GM19372 (cell line): ENCODE results near the gene SELENOV.

Source experiments
- ATAC-seq: cut with Tn5 transposase; IDR thresholded peaks from one replicate; pipeline ENCODE4 v1.9.1; 2021; ENCODE audit warnings: mild to moderate bottlenecking, low read depth, moderate library complexity; ENCODE audit not compliant: unreplicated experiment

Gene SELENOV

DNA sequence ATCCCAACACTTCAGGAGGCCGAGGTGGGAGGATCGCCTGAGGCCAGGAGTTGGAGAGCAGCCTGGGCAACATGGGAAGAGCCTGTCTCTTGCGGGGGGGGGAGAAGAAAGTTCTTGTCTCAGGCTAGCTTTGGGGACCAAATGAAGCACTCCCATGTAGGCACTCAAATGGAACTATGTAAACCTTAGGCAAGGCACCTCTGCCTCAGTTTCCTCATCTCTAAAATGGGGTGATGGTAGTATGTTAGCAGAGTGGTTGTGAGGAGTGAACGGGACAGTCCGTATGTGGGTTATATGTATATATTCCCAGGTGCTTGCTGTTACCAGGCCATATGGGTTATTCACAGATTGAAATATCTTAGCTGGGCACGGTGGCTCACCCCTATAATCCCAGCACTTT, 22.7 kb upstream of the SELENOV start:
- no peak for ATAC-seq

DNA sequence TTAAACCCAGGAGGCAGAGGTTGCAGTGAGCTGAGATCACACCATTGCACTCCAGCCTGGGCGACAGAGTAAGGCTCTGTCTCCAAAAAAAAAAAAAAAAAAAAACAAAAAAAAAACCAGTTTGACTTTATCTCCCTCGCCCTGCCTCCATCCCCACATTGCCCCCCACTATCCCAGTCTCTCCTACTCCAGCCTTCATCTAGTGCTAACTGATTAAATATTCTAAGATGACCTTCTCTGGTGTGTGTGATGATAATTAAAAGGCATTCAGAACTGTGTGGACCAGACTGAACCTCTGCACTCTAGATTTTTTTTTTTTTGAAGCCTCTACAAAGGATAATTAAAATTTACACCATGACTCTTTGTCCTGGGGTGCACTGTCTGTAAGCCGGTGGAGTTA, 22.2 kb upstream of the SELENOV start:
- no peak for ATAC-seq

DNA sequence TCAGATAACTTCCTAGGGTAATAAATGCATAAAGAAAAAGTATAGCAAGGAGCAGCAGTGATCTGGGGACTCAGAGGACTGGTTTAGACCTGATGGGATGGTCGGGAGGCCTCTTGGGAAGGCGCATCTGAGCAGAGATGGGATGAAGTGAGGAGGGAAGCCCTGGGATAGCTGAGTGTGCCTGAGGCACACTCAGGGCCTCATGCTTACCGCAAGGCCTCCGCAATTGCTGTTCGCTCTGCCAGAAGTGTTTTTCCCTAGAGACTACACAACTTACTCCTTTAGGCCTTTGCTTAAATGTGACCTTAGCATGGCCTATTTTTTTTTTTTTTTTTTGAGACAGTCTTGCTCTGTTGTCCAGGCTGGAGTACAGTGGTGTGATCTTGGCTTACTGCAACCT, 20.3 kb upstream of the SELENOV start:
- ATAC-seq = no peak

DNA sequence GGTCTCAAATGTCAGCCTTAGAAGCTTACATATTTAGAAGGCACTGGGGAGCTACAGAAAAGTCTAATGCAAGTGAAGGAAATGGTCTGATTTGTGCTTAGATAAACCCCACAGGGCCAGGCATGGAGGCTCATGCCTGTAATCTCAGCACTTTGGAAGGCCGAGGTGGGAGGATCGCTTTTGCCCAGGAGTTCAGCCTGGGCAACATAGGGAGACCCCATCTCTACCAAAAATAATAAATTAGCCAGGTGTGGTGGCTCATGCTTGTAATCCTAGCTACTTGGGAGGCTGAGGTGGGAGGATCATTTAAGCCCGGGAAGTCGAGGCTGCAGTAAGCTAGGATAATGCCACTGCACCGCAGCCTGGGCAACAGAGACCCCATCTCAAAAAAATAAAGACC, 18.9 kb upstream of the SELENOV start:
- no peak for ATAC-seq

DNA sequence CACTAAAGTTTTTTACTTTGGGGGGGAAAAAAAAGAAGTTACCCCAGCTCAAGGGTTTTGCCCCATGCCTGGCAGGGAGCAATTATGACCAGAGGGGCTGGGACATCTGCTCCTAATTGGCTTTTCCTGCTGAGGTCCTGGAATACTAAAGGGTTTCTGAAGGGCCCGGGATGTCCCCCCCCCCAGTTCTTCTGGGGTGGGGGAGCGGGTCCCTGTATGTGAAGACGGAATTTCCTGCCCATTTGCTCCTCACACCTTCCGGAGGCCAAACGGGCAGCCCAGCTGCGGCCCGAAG, 17.3 kb upstream of the SELENOV start:
- no peak for ATAC-seq

DNA sequence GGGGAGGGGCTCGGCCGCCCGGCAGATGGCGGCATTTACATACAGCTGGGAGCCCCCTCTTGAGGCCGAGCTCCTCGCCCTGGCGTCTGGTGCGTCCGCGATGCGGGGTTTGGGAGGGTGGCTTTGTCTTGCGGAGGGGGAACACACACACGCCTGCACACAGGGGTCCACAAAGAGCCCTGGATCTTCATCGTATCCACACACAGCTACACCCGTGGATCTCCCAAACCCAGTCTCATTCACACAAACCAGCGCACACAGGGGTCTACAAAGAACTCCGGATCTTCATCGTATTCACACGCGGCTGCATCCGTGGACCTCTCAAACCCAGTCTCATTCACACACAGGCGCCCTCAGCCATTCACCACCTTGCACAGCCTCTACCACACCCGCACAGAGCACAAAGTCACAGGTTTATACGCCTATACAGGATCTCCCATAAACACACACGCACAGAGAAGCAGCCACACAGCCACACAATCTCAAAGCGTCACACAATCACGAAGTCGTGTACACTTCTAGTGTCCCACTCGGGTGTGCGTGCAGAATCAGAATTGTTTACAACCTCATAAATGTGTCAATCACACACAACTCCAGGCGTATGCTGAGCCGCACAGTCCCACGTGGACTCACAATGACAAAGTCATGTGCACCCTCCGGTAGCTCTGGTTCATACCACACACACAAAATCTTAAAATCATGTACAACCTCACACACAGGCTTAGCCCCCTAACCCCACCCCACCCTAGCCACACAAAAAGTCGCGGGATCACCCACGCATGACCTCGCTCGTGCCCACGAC, 16.7 kb upstream of the SELENOV start:
- no peak for ATAC-seq

DNA sequence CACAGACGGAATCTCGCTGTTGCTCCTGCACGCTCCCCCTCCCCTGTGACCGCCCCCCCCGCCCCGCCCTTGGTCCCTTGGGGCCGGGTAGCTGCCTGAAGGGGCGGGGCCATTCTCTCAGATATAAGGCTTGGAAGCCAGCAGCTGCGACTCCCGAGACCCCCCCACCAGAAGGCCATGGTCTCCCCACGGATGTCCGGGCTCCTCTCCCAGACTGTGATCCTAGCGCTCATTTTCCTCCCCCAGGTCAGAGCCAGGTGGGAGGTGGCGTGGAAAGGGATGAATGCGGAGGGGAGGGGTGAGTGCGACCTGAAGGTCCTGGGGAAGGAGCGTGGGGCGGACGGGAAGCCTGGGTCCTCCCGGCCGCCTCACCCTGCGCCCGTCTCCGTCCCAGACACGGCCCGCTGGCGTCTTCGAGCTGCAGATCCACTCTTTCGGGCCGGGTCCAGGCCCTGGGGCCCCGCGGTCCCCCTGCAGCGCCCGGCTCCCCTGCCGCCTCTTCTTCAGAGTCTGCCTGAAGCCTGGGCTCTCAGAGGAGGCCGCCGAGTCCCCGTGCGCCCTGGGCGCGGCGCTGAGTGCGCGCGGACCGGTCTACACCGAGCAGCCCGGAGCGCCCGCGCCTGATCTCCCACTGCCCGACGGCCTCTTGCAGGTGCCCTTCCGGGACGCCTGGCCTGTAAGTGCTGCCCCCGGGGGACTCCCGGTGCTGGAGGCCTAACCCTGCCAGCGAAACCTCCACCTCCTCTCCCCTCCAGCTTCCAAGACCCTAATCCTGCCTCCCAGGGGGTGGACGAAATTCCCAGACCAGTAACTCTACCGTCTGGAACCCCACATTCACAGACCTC, 15.9 kb upstream of the SELENOV start, which contains the start of gene DLL3:
Gene DLL3, plus strand, starts transcription at position 150 of the 845 bp plus-strand sequence. Its CDS starts 28 bp downstream, at position 178.
- no peak for ATAC-seq

DNA sequence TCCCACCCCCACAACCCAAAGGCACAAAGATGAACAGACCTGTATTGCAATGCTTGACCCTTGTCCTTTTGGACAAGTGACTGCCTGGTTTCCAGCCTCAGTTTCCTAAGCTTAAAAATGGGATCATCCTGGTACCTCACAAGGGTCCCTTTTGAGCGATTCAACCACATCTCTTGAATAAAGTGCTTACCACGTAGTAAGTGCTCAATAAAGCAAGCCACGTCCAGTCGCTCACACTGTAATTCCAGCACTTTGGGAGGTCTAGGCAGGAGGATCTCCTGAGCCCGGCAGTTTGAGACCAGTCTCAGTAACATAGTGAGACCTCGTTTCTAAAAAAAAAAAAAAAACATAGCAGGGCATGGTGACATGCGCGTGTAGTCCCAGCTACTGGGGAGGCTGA, 15.0 kb upstream of the SELENOV start:
- ATAC-seq = no peak

DNA sequence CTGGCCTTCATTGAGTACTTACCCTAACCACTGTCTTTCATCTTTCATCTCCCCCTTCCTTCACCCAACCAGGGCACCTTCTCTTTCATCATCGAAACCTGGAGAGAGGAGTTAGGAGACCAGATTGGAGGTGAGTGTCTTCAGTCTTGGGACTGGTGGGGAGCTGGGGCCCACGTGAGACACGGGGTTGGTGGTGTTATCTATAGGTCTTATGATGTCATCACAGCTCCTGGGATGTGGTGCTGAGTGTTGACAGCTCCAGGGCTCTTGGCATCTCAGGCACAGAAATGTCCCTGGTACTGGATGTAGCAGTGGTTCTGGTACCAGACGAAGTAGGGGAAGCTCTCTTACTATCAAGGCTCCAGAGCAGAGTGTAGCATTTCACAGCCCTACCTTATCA, 14.4 kb upstream of the SELENOV start:
- no peak for ATAC-seq

DNA sequence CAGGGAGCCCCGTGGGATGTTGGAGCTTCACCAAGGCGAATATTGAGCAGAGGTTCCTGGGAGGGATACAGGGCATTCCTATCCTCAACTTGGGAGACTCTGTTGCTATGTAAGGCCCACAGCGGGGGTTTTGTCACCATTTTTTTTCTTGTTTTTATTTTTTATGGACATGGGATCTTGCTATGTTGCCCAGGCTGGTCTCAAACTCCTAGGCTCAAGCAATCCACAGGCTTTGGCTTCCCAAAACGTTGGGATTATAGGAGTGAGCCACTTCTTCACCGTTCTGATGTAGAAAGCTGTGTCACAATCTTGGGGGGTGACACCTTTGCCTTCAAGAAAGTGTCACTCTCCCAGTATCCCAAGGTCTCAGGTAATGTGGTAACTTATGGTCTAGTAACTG, 13.6 kb upstream of the SELENOV start:
- ATAC-seq = no peak

DNA sequence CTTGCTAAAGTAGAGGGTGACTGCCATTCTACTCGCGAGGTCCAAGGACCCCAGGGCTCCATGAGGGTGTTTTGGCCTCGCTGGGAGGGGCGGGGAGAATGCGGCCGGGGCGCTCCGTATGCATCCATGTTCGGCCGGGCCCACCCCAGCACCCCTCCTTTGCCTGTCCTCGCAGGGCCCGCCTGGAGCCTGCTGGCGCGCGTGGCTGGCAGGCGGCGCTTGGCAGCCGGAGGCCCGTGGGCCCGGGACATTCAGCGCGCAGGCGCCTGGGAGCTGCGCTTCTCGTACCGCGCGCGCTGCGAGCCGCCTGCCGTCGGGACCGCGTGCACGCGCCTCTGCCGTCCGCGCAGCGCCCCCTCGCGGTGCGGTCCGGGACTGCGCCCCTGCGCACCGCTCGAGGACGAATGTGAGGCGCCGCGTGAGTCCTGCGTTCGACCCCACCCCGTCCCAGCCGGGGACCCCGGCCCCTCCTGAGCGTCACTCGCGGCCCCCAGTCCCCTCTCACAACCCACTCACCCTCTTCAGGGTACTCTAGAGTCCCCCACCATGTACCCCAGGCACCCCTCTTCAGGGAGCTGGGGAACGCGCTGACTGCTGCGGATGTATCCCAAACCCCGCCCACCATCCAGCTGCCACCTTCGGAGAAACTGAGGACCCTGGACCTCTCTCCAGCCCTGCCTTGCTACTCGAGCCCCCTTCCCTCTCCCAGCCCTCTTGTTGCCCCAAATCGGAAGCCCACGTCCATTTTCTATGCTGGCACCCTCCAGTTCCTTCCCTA, 12.1 kb upstream of the SELENOV start:
- no peak for ATAC-seq

DNA sequence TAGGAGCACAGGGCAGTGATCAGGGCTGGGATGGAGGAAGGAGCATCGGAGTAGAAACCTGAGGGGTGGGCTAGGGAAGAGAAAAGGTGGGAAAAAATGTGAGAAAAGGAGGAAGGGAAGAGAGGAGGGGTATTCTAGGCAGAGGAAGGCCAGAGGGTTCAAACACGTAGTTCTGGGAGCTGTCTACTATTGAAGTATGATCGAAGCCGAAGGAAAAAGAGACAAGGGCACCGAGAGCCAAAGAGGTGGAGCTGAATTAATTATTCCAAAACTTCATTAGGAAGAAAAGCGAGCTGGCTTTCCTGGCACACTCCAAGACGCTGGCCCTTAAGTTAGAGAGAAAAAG, 8.4 kb upstream of the SELENOV start:
- no peak for ATAC-seq

DNA sequence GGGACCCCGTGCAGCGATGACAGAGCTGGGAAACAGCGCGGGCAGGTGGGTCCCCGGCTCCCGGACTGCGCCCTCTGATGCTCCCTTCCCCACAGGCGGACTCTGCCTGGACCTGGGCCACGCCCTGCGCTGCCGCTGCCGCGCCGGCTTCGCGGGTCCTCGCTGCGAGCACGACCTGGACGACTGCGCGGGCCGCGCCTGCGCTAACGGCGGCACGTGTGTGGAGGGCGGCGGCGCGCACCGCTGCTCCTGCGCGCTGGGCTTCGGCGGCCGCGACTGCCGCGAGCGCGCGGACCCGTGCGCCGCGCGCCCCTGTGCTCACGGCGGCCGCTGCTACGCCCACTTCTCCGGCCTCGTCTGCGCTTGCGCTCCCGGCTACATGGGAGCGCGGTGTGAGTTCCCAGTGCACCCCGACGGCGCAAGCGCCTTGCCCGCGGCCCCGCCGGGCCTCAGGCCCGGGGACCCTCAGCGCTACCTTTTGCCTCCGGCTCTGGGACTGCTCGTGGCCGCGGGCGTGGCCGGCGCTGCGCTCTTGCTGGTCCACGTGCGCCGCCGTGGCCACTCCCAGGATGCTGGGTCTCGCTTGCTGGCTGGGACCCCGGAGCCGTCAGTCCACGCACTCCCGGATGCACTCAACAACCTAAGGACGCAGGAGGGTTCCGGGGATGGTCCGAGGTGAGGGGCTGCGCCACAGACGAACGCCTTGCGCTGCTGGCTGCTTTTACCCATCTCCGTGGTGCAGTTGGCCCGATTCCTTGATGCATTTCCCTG, 7.8 kb upstream of the SELENOV start:
- no peak for ATAC-seq

DNA sequence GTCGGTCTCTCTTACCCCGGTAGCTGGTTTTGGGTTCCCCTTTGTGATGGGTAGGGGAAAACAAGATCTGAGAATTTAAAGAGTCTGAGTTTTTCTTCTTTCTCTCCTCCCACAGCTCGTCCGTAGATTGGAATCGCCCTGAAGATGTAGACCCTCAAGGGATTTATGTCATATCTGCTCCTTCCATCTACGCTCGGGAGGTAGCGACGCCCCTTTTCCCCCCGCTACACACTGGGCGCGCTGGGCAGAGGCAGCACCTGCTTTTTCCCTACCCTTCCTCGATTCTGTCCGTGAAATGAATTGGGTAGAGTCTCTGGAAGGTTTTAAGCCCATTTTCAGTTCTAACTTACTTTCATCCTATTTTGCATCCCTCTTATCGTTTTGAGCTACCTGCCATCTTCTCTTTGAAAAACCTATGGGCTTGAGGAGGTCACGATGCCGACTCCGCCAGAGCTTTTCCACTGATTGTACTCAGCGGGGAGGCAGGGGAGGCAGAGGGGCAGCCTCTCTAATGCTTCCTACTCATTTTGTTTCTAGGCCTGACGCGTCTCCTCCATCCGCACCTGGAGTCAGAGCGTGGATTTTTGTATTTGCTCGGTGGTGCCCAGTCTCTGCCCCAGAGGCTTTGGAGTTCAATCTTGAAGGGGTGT, 7.1 kb upstream of the SELENOV start:
- ATAC-seq = no peak

DNA sequence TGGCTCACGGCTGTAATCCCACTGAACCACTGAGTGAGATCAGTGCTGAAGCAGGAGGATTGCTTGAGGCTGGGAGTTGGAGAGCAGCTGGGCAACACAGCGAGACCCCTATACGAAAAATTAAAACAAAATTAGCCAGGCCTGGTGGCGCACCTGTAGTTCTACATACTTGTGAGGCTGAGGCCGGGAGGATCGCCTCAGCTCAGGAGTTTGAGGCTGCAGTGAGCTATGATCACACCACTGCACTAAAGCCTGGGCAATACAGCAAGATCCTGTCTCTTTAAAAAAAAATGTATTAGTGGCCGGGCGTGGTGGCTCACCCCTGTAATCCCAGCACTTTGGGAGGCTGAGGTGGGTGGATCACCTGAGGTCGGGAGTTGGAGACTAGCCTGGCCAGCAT, 6.3 kb upstream of the SELENOV start:
- no peak for ATAC-seq

DNA sequence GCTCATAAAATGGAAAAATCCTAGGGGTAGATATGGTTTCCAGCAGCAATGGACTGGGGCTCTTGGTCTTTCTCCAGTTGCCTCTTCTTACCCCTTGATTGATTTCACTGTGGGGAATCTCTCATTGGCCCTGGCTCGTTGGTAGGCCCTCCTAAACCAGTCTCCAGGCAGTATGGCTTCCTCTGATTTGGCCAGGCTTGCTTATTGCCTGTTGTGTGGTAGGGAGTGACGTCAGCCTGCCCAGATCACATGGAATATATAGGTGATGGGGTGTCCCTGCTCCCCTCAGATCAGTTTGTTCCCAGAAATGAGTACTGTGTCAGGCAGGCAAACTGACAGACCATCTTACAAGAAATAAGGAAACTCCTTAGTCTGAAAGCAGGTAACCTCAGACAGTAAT, 5.7 kb upstream of the SELENOV start:
- no peak for ATAC-seq

DNA sequence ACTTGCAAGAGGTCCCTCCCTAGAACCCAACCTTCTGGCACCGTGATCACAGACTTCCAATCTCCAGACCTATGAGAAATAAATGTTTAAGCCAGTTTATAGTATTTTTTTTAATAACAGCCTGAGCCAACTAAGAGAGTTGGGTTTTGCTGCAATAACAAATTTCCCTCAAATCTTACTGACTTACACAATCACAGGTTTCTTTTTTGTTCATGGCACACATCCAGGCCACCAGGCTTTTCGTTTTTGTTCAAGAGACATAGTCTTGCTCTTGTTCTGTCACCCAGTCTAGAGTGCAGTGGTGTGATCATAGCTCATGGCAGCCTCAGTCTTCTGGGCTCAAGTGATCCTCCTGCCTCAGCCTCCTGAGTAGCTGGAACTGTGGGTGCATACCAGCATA, 2.0 kb upstream of the SELENOV start:
- no peak for ATAC-seq

DNA sequence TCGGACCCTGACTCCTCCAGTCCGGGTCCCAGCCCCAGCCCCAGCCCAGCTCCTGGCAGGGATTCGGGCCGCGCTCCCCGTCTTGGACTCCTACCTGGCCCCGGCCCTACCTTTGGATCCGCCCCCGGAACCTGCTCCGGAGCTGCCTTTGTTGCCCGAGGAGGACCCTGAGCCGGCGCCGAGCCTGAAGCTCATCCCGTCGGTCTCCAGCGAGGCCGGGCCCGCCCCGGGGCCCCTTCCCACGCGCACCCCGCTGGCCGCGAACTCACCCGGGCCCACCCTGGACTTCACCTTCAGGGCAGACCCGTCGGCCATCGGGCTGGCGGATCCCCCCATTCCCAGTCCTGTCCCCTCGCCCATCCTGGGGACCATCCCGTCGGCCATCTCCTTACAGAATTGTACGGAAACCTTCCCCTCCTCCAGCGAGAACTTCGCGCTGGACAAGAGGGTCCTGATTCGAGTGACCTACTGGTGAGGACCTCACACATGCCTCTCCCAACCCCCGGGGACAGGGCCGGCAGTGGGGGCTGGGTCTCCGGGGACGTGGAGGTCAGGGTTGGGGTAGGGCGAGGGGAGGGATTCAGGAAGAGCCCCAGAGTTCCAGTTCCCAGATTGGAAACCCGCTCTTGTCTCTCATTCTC, 732 bp downstream of the SELENOV start:
- ATAC-seq = no peak

DNA sequence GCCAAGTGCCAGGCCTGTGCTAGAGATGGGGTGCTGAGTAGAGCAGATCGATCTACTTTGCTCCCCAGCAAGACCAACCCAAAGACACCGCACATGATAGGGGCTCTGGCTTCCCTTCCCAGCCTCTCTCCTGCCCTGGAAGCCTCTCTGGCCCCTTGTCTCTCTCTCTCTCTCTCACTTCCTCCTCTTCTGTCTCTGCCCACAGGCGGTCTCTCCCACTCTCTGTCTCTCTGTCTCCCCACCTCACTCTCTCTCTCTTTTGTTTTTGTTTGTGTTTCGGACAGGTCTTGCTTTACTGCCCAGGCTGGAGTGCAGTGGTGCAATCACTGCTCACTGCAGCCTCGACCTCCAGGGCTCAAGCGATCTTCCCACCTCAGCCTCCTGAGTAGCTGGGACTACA, 1.3 kb downstream of the SELENOV start:
- ATAC-seq = no peak

DNA sequence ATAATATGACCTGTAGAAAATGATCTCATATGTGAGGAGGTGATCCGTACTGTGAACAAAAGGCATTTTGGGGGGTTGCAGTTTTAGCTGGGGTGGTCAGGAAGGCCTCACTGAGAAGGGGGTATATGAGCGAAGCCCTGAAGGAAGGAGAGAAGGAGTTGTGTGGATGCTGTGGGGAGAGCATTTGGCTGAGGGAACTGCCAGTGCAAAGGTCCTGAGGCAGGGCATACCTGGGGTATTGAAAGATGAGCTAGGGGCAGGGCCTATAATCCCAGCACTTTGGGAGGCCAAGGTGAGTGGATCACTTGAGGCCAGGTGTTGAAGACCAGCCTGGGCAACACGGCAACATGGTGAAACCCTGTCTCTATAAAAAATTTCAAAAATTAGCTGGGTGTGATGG, 2.5 kb downstream of the SELENOV start:
- ATAC-seq = no peak
